Measurements from ENCODE around the gene ATRIP. TPM values are rescaled to one million over a fixed set of nuclear protein-coding genes. Genes with fewer than 3 reads are reported as not detected.

The ATRIP gene
- polyA plus RNA-seq, 1 donor from 2014 or later, result 11.1 TPM

DNA sequence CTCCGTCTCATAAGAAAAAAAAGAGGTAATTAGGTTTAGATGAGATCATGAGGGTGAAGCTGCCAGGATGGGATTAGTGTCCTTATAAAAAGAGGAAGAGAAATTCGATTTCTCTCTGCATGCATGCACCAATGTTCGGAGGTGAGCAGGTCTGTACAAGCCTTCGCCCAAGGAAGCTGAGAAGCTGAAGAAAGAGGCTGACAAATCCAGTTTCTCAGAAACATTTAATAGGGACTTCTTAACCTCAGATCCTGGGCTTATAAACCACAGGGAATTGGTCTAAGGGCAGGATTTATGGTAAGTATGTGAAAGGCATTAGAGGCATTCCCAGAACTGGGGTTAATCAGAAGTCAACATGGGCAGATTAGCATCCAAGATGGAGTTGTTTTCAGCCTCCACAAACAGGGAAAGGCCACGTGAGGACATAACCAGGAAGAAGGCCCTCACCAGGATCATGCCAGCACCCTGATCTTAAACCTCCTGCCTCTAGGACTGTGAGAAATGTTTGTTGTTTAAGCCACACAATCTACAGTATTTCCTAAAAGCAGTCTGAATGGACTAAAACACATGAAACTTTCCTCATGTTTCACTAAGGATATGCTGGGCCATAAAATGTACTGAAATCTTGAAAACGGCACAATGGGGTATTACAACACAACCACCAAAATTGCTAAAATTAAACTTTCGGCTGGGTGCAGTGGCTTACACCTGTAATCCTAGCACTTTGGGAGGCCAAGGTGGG, 46.1 kb downstream of the ATRIP start:
- no peak for TF ChIP-seq EZH2 (IDR thresholded peaks at IDR 0.05; ENCODE audit: borderline replicate concordance, insufficient read depth, low read length, poor library complexity, severe bottlenecking)
- TF ChIP-seq CTCF (IDR thresholded peaks at IDR 0.05; ENCODE audit: poor library complexity, severe bottlenecking), result no peak
- no peak for TF ChIP-seq TAF1 (IDR thresholded peaks at IDR 0.05; ENCODE audit: low read depth)
- TF ChIP-seq SMC3 (conservative IDR thresholded peaks at IDR 0.05; ENCODE audit: poor library complexity), result no peak
- no peak for TF ChIP-seq EP300 (conservative IDR thresholded peaks at IDR 0.05; ENCODE audit: poor library complexity, severe bottlenecking)
- no peak overlapping the region for H2AFZ ChIP-seq (ENCODE audit: low read depth, low read length)
- no peak overlapping the region for H3K4me2 ChIP-seq (ENCODE audit: low read length)
- H3K27me3 ChIP-seq (ENCODE audit: insufficient read depth, low read depth, low read length), result no peaks in the 10 kb centered on the region
- no peaks in the 10 kb centered on the region for H4K20me1 ChIP-seq (ENCODE audit: insufficient read depth)
- no peaks in the 10 kb centered on the region for H3F3A ChIP-seq (ENCODE audit: insufficient read depth, low read length, poor library complexity, severe bottlenecking)
- no peaks in the 10 kb centered on the region for H3K36me3 ChIP-seq (ENCODE audit: insufficient read depth, low read length)
- H3K9me3 ChIP-seq (ENCODE audit: low read length), result no peaks in the 10 kb centered on the region
- no peak overlapping the region for H3K9ac ChIP-seq (ENCODE audit: low read length)
- H3K27ac ChIP-seq (ENCODE audit: low read length), result no peak overlapping the region
- H3K9me2 ChIP-seq (ENCODE audit: insufficient read depth, low read length), result no peaks in the 10 kb centered on the region
- H3K79me2 ChIP-seq (replicated peaks; ENCODE audit: insufficient read depth, low read length), result no peaks in the 10 kb centered on the region
- no peak overlapping the region for H3K4me3 ChIP-seq (ENCODE audit: low read length)

GRCh38 chr3:48493203-48493501, 46.6 kb downstream of the ATRIP start:
- Histone ChIP-seq H3K36me3 (ENCODE audit: insufficient read depth, low read length) (no peaks in the 10 kb centered on the region), H3K9ac (ENCODE audit: low read length) (no peak overlapping the region), H3K27ac (ENCODE audit: low read length) (no peak overlapping the region), H3K4me2 (ENCODE audit: low read length) (no peak overlapping the region), H3F3A (ENCODE audit: insufficient read depth, low read length, poor library complexity, severe bottlenecking) (no peaks in the 10 kb centered on the region), H3K9me3 (ENCODE audit: low read length) (peaks cover under 1% of the 10 kb centered on the region), H4K20me1 (ENCODE audit: insufficient read depth) (no peaks in the 10 kb centered on the region), H3K27me3 (ENCODE audit: insufficient read depth, low read depth, low read length) (no peaks in the 10 kb centered on the region), H3K9me2 (ENCODE audit: insufficient read depth, low read length) (no peaks in the 10 kb centered on the region), H3K4me3 (ENCODE audit: low read length) (no peak overlapping the region), H3K79me2 (replicated peaks; ENCODE audit: insufficient read depth, low read length) (no peaks in the 10 kb centered on the region), H2AFZ (ENCODE audit: low read depth, low read length) (no peak overlapping the region)
- TF ChIP-seq RAD21 (conservative IDR thresholded peaks at IDR 0.05) (no peak), MXI1 (conservative IDR thresholded peaks at IDR 0.05; ENCODE audit: poor library complexity, severe bottlenecking) (no peak), EZH2 (IDR thresholded peaks at IDR 0.05; ENCODE audit: borderline replicate concordance, insufficient read depth, low read length, poor library complexity, severe bottlenecking) (no peak), EP300 (conservative IDR thresholded peaks at IDR 0.05; ENCODE audit: poor library complexity, severe bottlenecking) (no peak), POLR2AphosphoS5 (IDR thresholded peaks at IDR 0.05) (no peak), CTCF (IDR thresholded peaks at IDR 0.05; ENCODE audit: poor library complexity, severe bottlenecking) (no peak), SMC3 (conservative IDR thresholded peaks at IDR 0.05; ENCODE audit: poor library complexity) (no peak), REST (IDR thresholded peaks at IDR 0.05; ENCODE audit: borderline replicate concordance) (no peak), TAF1 (IDR thresholded peaks at IDR 0.05; ENCODE audit: low read depth) (no peak)

All from neural cell (in vitro differentiated cells).